ENCODE data around the gene CERS1.

Gene CERS1

GRCh38 chr19:18852648-18853047, 43.3 kb downstream of the CERS1 start (continued):
- TF ChIP-seq CSRNP3 (CRISPR knock-in tag; IDR thresholded peaks at IDR 0.05), result no peak
- TF ChIP-seq PPARA (CRISPR knock-in tag; IDR thresholded peaks at IDR 0.05; ENCODE audit: borderline replicate concordance), result no peak

- ATAC-seq, result no peak
- TF ChIP-seq CSRNP3 (CRISPR knock-in tag; IDR thresholded peaks at IDR 0.05) (no peak), TCF4 (CRISPR knock-in tag; IDR thresholded peaks at IDR 0.05; ENCODE audit: borderline replicate concordance) (no peak), SNAI2 (CRISPR knock-in tag; IDR thresholded peaks at IDR 0.05) (no peak), CREB5 (CRISPR knock-in tag; IDR thresholded peaks at IDR 0.05; ENCODE audit: low read depth) (no peak), RARB (CRISPR knock-in tag; IDR thresholded peaks at IDR 0.05) (no peak), ZNF70 (CRISPR knock-in tag; IDR thresholded peaks at IDR 0.05) (no peak), OSR1 (CRISPR knock-in tag; IDR thresholded peaks at IDR 0.05) (no peak), ZFP3 (CRISPR knock-in tag; IDR thresholded peaks at IDR 0.05) (no peak), TSHZ2 (CRISPR knock-in tag; IDR thresholded peaks at IDR 0.05) (no peak), ZNF565 (CRISPR knock-in tag; conservative IDR thresholded peaks at IDR 0.05; ENCODE audit: low read depth) (no peak), ZNF8 (CRISPR knock-in tag; IDR thresholded peaks at IDR 0.05) (no peak), TOX (CRISPR knock-in tag; IDR thresholded peaks at IDR 0.05; ENCODE audit: borderline replicate concordance) (no peak)
These were observed 44.2 kb downstream of the CERS1 start for GRCh38 chr19:18851673-18852325.

GRCh38 chr19:18850471-18851375, 45.2 kb downstream of the CERS1 start:
- no peak for ATAC-seq
- TF ChIP-seq TSHZ2 (CRISPR knock-in tag; IDR thresholded peaks at IDR 0.05) (no peak), ZNF565 (CRISPR knock-in tag; conservative IDR thresholded peaks at IDR 0.05; ENCODE audit: low read depth) (no peak), OSR1 (CRISPR knock-in tag; IDR thresholded peaks at IDR 0.05) (no peak), ISL1 (CRISPR knock-in tag; IDR thresholded peaks at IDR 0.05) (no peak), ZNF70 (CRISPR knock-in tag; IDR thresholded peaks at IDR 0.05) (no peak), SNAI2 (CRISPR knock-in tag; IDR thresholded peaks at IDR 0.05) (no peak), RARB (CRISPR knock-in tag; IDR thresholded peaks at IDR 0.05) (no peak), ARNTL (CRISPR knock-in tag; IDR thresholded peaks at IDR 0.05; ENCODE audit: borderline replicate concordance, low read depth) (no peak), CREB5 (CRISPR knock-in tag; IDR thresholded peaks at IDR 0.05; ENCODE audit: low read depth) (no peak), CSRNP3 (CRISPR knock-in tag; IDR thresholded peaks at IDR 0.05) (no peak), PPARA (CRISPR knock-in tag; IDR thresholded peaks at IDR 0.05; ENCODE audit: borderline replicate concordance) (no peak), TCF4 (CRISPR knock-in tag; IDR thresholded peaks at IDR 0.05; ENCODE audit: borderline replicate concordance) (no peak), ZFP3 (CRISPR knock-in tag; IDR thresholded peaks at IDR 0.05) (no peak)
